CD4-positive, alpha-beta T cell treated with Interleukin-15 for 1 hour (primary cell): ENCODE results near the gene SV2C.
A peak's percentile ranks its signal among the peaks of the same experiment; 100 is the strongest.

Experiments used
- DNase-seq: peaks from one replicate; pipeline ENCODE4 v3.0.0-alpha.2; 2020

Gene SV2C

GRCh38 chr5:76165711-76166374 is 82.7 kb downstream of the SV2C start:
- no peak for DNase-seq

GRCh38 chr5:76166886-76167576 is 83.8 kb downstream of the SV2C start:
- no peak for DNase-seq

- DNase-seq, result no peak
Measured at GRCh38 chr5:76169146-76169905, 86.1 kb downstream of the SV2C start.

GRCh38 chr5:76174101-76174500 is 90.9 kb downstream of the SV2C start:
- no peak for DNase-seq

GRCh38 chr5:76175051-76175666 is 92.0 kb downstream of the SV2C start:
- DNase-seq, result peak; percentile 41

GRCh38 chr5:76175821-76176403 is 92.7 kb downstream of the SV2C start:
- DNase-seq, result no peak

GRCh38 chr5:76177978-76178377 is 94.8 kb downstream of the SV2C start:
- no peak for DNase-seq

- no peak for DNase-seq
Measured at GRCh38 chr5:76178913-76179312, 95.7 kb downstream of the SV2C start.

GRCh38 chr5:76180814-76181805 is 97.9 kb downstream of the SV2C start:
- peak; percentile 20 for DNase-seq

- no peak for DNase-seq
Measured at GRCh38 chr5:76187386-76187785, 104.2 kb downstream of the SV2C start.

GRCh38 chr5:76190356-76190755 is 107.2 kb downstream of the SV2C start:
- no peak for DNase-seq

- no peak for DNase-seq
Measured at GRCh38 chr5:76192837-76193236, 109.7 kb downstream of the SV2C start.

- no peak for DNase-seq
Measured at GRCh38 chr5:76193635-76194034, 110.5 kb downstream of the SV2C start.

GRCh38 chr5:76194340-76194739 is 111.2 kb downstream of the SV2C start:
- DNase-seq, result no peak

GRCh38 chr5:76196457-76196856 is 113.3 kb downstream of the SV2C start:
- DNase-seq, result no peak

GRCh38 chr5:76196886-76197489 is 113.8 kb downstream of the SV2C start:
- no peak for DNase-seq

- DNase-seq, result no peak
Measured at GRCh38 chr5:76197726-76198125, 114.5 kb downstream of the SV2C start.

GRCh38 chr5:76199336-76200318 is 116.4 kb downstream of the SV2C start:
- DNase-seq, result no peak

- DNase-seq, result no peak
Measured at GRCh38 chr5:76202182-76202581, 119.0 kb downstream of the SV2C start.

- DNase-seq, result no peak
Measured at GRCh38 chr5:76204191-76204590, 121.0 kb downstream of the SV2C start.
